Pancreas (tissue), 10 donors: ENCODE data around the gene PIMREG. TPM values are rescaled to one million over a fixed set of nuclear protein-coding genes. Genes with fewer than 3 reads are reported as not detected.

Experiments
- ATAC-seq, 4 donors: fragments of 200-7000 bp; cut with Tn5 transposase; one replicate each; pipeline versions ENCODE4 v1.8.0 to v1.9.1; 2020; ENCODE audit warnings: mild to moderate bottlenecking in 4 of 4, moderate library complexity in 4 of 4
- DNase-seq, 6 donors: peaks; one replicate each; pipeline ENCODE4 v3.0.0-alpha.2; 2020
- FAIRE-seq: peaks from 2 replicates; lab custom pipeline; 2012; peaks lifted over from hg19 to GRCh38; lab: Jason Lieb, UNC
- H3K27ac ChIP-seq, 4 donors: fragments of 200-600 bp; sonication (generic); 1 replicate in 3 of 4; 2 replicates in 1 of 4; pipeline versions ENCODE4 v1.5.0 to v1.8.0; 2020
- H3K27me3 ChIP-seq, 4 donors: fragments of 200-600 bp; one replicate each; pipeline ENCODE4 v1.8.0; 2021
- H3K36me3 ChIP-seq, 3 donors: fragments of 200-600 bp; sonication (generic) in 1 of 3; one replicate each; pipeline versions ENCODE4 v1.5.0 to v1.8.0; 2020 to 2021
- H3K4me1 ChIP-seq, 3 donors: fragments of 200-600 bp; one replicate each; pipeline ENCODE4 v1.8.0; 2021
- H3K4me3 ChIP-seq, 4 donors: fragments of 200-600 bp; sonication (generic) in 2 of 4; one replicate each; pipeline versions ENCODE4 v1.5.0 to v1.8.0; 2020 to 2021
- H3K9me3 ChIP-seq, 4 donors: fragments of 200-600 bp; one replicate each; pipeline ENCODE4 v1.8.0; 2021
- CTCF ChIP-seq, 4 donors: fragments of 200-600 bp; sonication (generic) in 3 of 4; IDR thresholded peaks; one replicate each; pipeline versions ENCODE4 v1.5.0 to v1.8.0; 2021; ENCODE audit warnings: antibody characterized with exemption in 4 of 4
- WGBS, 2 donors: extraction: QIAGEN DNeasy Blood & Tissue Kit; methylation state at CpG; one replicate each; pipeline ENCODE4 v1.1.7; 2013; 5-methylcytosine and 5-hydroxymethylcytosine counted together
- intact Hi-C, 3 donors: fragments of 100-400 bp; cut with DNase I; formaldehyde crosslinking; loops; one replicate each; pipeline versions ENCODE4 v1.11.1 to v1.14.2; 2022
- polyA plus RNA-seq, 2 donors: library from polyadenylated mRNA; stranded (reverse); fragments of 200-250 nt; gene quantifications; one replicate each; pipeline ENCODE4 v1.2.3, GENCODE V29; 2013
- total RNA-seq, 6 donors: library from RNA; stranded (reverse); fragmentation: NEBNext Ultra II Directional in 4 of 6; extraction: Animal tissue kit (Norgen Biotek cat#: 25700) in 4 of 6; gene quantifications; one replicate each; pipeline versions ENCODE4 v1.2.1 to v1.2.4, GENCODE V29; 2021 to 2023
- donor health status: healthy with polysubstance abuse.
- donor health status: DM: no; HTN: no; CAD: no; lungs with moderate emphysema.
- donor health status: DM: no; HTN: no; CAD: no.
- donor health status: control.
- donor health status: control.
- donor health status: Bipolar disorder and iron deficiency.
- donor health status: DM: yes; HTN: yes; CAD: no.
- donor health status: DM: no; HTN: no; CAD: no.
- donor health status: DM: no; HTN: no; CAD: no.
- donor health status: DM: yes; HTN: yes; CAD: no.

The PIMREG gene
- total and polyA plus RNA-seq, 8 donors: 0.09 to 0.50 (median 0.14) TPM; not detected in 4

DNA sequence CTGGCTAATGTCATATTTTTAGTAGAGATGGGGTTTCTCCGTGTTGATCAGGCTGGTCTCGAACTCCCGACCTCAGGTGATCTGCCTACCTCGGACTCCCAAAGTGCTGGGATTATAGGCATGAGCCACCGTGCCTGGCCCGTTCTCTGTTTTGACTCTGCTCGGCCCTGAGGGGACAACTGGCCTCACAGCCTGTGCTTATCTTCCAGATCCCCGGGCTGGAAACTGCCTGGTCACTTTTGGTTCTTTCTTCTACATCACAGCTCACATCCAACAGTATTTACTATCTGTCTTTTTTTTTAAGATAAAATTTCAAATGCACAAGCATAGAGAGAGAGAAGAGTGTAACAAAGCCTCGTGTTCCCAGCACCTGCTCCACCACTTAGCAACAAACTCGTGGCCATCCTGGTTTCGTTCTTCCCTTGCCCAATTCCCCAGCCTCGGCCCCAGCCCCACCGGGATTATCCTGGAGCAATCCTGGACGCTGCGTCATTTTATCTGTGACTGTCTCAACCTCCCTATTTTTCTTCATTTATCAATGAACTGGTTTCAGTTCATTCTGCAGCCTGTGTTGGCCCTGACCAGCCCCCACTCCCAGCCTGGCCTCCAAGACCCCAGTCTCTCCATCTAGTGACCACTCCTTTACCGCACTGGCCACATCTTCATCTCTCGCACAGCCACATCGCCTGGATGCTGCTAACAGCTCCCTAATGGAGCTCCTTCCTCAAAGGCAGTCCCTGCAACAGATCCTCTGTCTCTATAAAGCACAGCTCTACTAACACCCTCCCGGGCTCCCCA is 21.1 kb downstream of the PIMREG start:
- no peak for TF ChIP-seq CTCF (IDR thresholded peaks at IDR 0.05)
- DNase-seq (no peak), FAIRE-seq (no peak), ATAC-seq (no peak)
- H3K4me3 ChIP-seq: no peak overlapping the region
- WGBS, 2 donors: 70 to 81% methylated on average over 19 of the region's 19 CpGs
- no peak overlapping the region for H3K27ac ChIP-seq
- H3K36me3 ChIP-seq: no peaks in the 10 kb centered on the region
- no peaks in the 10 kb centered on the region for H3K4me1 ChIP-seq
- intact Hi-C loops: no loop called here
- no peaks in the 10 kb centered on the region for H3K27me3 ChIP-seq
- H3K9me3 ChIP-seq: no peaks in the 10 kb centered on the region

- ATAC-seq (no peak), FAIRE-seq (no peak), DNase-seq (no peak)
- H3K36me3 ChIP-seq: no peaks in the 10 kb centered on the region
- 57 to 70% methylated on average over 1 of the region's 1 CpG for WGBS, 2 donors
- no peaks in the 10 kb centered on the region for H3K4me1 ChIP-seq
- no peak overlapping the region for H3K27ac ChIP-seq
- no peaks in the 10 kb centered on the region for H3K9me3 ChIP-seq
- no peaks in the 10 kb centered on the region for H3K27me3 ChIP-seq
- H3K4me3 ChIP-seq: no peak overlapping the region
- no peak for TF ChIP-seq CTCF (IDR thresholded peaks at IDR 0.05)
- intact Hi-C loops: no loop called here
Observed at GRCh38 chr17:6467567-6467966, 23.3 kb downstream of the PIMREG start.

GRCh38 chr17:6468051-6468790 is 24.0 kb downstream of the PIMREG start:
- Histone ChIP-seq H3K36me3 (no peaks in the 10 kb centered on the region), H3K27me3 (no peaks in the 10 kb centered on the region), H3K4me3 (no peak overlapping the region), H3K9me3 (no peaks in the 10 kb centered on the region), H3K4me1 (no peaks in the 10 kb centered on the region), H3K27ac (no peak overlapping the region)
- intact Hi-C loops: no loop called here
- TF ChIP-seq CTCF (IDR thresholded peaks at IDR 0.05): no peak
- no peak for DNase-seq
- FAIRE-seq: no peak
- 89 to 91% methylated on average over 23 of the region's 23 CpGs for WGBS, 2 donors
- no peak for ATAC-seq

- intact Hi-C loops: loop anchor here in 1 of 3 donors (10.0 kb wide), 1 partner anchor 175 kb away; the partner anchor contains the start of genes KIAA0753 and TXNDC17
Observed at GRCh38 chr17:6470146-6470718, 26.0 kb downstream of the PIMREG start.

More at GRCh38 chr17:6470146-6470718, 26.0 kb downstream of the PIMREG start:
- Histone ChIP-seq H3K4me3 (no peak overlapping the region), H3K9me3 (no peaks in the 10 kb centered on the region), H3K36me3 (no peaks in the 10 kb centered on the region), H3K4me1 (no peaks in the 10 kb centered on the region), H3K27me3 (no peaks in the 10 kb centered on the region), H3K27ac (no peak overlapping the region)
- no peak for ATAC-seq
- FAIRE-seq: no peak
- TF ChIP-seq CTCF (IDR thresholded peaks at IDR 0.05): no peak
- no peak for DNase-seq
- WGBS, 2 donors: 91 to 96% methylated on average over 22 to 24 of the region's 24 CpGs
